ENCODE results near the gene TRMT1. TPM values are rescaled to one million over a fixed set of nuclear protein-coding genes. Genes with fewer than 3 reads are reported as not detected.

The TRMT1 gene
- total RNA-seq, 4 donors from 2014 or later, result 23.2 to 99.4 (median 33.6) TPM

GRCh38 chr19:13155472-13156359 is 39.2 kb upstream of the TRMT1 start:
- TF ChIP-seq, protein P1, sequence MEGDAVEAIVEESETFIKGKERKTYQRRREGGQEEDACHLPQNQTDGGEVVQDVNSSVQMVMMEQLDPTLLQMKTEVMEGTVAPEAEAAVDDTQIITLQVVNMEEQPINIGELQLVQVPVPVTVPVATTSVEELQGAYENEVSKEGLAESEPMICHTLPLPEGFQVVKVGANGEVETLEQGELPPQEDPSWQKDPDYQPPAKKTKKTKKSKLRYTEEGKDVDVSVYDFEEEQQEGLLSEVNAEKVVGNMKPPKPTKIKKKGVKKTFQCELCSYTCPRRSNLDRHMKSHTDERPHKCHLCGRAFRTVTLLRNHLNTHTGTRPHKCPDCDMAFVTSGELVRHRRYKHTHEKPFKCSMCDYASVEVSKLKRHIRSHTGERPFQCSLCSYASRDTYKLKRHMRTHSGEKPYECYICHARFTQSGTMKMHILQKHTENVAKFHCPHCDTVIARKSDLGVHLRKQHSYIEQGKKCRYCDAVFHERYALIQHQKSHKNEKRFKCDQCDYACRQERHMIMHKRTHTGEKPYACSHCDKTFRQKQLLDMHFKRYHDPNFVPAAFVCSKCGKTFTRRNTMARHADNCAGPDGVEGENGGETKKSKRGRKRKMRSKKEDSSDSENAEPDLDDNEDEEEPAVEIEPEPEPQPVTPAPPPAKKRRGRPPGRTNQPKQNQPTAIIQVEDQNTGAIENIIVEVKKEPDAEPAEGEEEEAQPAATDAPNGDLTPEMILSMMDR (IDR thresholded peaks at IDR 0.05), result no peak
- TF ChIP-seq POLR2A (IDR thresholded peaks at IDR 0.05), result no peak
- Histone ChIP-seq H3K27me3 (no peaks in the 10 kb centered on the region), H3K4me1 (peaks cover 0 to 7% of the 10 kb centered on the region in 2 donors), H3K27ac (peak overlapping the region; percentile 94 to 98), H3K36me3 (no peaks in the 10 kb centered on the region), H3K4me3 (peak overlapping the region; percentile 79 to 81), H3K9me3 (no peaks in the 10 kb centered on the region)
- intact Hi-C loops (cut with DNase I; ENCODE audit: low total_unique reads), result no loop called here
- DNase-seq, result peak; percentile 82

- peak; percentile 70 to 74 for DNase-seq
These were observed 38.5 kb upstream of the TRMT1 start for GRCh38 chr19:13154911-13155471.

DNA sequence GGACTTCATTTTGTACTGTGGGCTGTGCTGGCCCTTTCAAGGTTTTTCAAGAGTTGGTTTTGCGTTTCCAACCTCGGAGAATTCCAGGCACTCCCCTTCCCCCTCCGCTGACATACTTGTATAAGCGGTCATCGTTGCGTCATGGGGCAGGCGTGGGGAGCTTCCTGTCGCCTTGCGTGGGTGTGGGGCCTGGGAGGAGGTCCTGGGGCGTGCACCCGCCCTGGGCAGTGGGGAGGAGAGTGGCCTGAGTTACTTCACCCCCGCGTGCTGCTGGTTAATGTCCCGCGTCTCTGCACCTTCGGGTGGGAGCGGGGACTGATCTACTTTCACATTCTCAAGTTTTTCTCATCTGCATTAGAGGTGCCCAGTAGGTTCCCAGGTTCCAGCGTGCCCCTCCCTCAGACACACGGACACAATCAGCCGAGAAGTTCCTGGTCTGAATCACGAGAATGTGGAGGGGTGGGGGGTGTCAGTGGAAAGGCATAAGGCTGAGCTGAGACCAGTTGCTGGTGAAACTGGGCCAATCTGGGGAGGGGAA is 37.8 kb upstream of the TRMT1 start:
- H3K4me3 ChIP-seq, result peak overlapping the region; percentile 79 to 81
- H3K9me3 ChIP-seq, result no peaks in the 10 kb centered on the region
- TF ChIP-seq POLR2A (IDR thresholded peaks at IDR 0.05), result peak; percentile 64 to 87
- TF ChIP-seq, protein P1 (IDR thresholded peaks at IDR 0.05), result peak in 1 of 4 experiments; percentile 25
- peak; percentile 95 to 98 for DNase-seq
- H3K27me3 ChIP-seq, result no peaks in the 10 kb centered on the region
- peak overlapping the region; percentile 94 to 98 for H3K27ac ChIP-seq
- H3K4me1 ChIP-seq, result peaks cover 0 to 7% of the 10 kb centered on the region in 2 donors
- intact Hi-C loops (cut with DNase I; ENCODE audit: low total_unique reads), result no loop called here
- H3K36me3 ChIP-seq, result no peaks in the 10 kb centered on the region

More at GRCh38 chr19:13154911-13155471, 38.5 kb upstream of the TRMT1 start:
- H3K36me3 ChIP-seq, result no peaks in the 10 kb centered on the region
- TF ChIP-seq, protein P1 (IDR thresholded peaks at IDR 0.05), result no peak
- no peak for TF ChIP-seq POLR2A (IDR thresholded peaks at IDR 0.05)
- intact Hi-C loops (cut with DNase I; ENCODE audit: low total_unique reads), result no loop called here
- peak overlapping the region; percentile 79 to 81 for H3K4me3 ChIP-seq
- peak overlapping the region; percentile 94 to 98 for H3K27ac ChIP-seq
- peaks cover 0 to 7% of the 10 kb centered on the region in 2 donors for H3K4me1 ChIP-seq
- no peaks in the 10 kb centered on the region for H3K27me3 ChIP-seq
- no peaks in the 10 kb centered on the region for H3K9me3 ChIP-seq

DNA sequence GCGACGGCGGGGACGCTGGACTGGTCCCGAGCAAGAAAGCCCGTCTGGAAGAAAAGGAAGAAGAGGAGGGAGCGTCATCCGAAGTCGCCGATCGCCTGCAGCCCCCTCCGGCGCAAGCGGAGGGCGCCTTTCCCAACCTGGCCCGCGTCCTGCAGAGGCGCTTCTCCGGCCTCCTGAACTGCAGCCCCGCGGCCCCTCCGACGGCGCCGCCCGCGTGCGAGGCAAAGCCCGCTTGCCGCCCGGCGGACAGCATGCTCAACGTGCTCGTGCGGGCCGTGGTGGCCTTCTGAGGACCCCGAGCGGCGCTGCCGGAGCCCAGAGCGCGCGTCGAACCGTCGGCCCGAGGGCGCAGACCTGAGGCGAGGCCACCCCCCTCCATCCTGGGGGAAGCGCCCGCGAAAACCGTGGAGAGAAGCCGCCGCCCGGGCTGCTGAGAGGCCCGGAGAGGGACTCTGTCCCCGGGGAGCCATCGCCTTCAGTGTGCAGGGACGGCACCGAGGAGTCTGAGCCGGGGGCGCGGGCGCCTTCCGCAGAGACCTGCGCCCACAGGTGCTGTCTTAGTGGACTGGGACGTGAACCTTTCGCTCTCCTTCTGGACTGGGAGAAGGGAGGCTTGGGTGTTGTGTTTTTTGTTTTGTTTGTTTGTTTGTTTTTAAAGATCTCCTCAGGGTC is 37.2 kb upstream of the TRMT1 start:
- H3K4me1 ChIP-seq, result peaks cover 0 to 7% of the 10 kb centered on the region in 2 donors
- TF ChIP-seq, protein P1 (IDR thresholded peaks at IDR 0.05), result peak in 2 of 4 experiments; percentile 2 to 17
- TF ChIP-seq POLR2A (IDR thresholded peaks at IDR 0.05), result no peak
- no peaks in the 10 kb centered on the region for H3K9me3 ChIP-seq
- no peaks in the 10 kb centered on the region for H3K36me3 ChIP-seq
- peak; percentile 40 to 59 for DNase-seq
- peak overlapping the region; percentile 79 to 81 for H3K4me3 ChIP-seq
- intact Hi-C loops (cut with DNase I; ENCODE audit: low total_unique reads), result no loop called here
- no peaks in the 10 kb centered on the region for H3K27me3 ChIP-seq
- H3K27ac ChIP-seq, result peak overlapping the region; percentile 94 to 98

All from uterus (tissue), 4 donors.